IMR-90 (cell line): ENCODE measurements around the gene ZDHHC24.

Experiments
- SMC3 ChIP-seq: fragments of 150-350 bp; IDR thresholded peaks from 2 replicates; pipeline ENCODE4 v1.6.1; 2016; ENCODE audit warnings: low read depth, mild to moderate bottlenecking, antibody characterized with exemption, low read length, moderate library complexity
- TF ChIP-seq, protein P1 (sequence below): conservative IDR thresholded peaks from 2 replicates; pipeline ENCODE4 v1.5.1; 2012; ENCODE audit warnings: mild to moderate bottlenecking, low read depth, low read length, improper control_type of control experiment

DNA sequence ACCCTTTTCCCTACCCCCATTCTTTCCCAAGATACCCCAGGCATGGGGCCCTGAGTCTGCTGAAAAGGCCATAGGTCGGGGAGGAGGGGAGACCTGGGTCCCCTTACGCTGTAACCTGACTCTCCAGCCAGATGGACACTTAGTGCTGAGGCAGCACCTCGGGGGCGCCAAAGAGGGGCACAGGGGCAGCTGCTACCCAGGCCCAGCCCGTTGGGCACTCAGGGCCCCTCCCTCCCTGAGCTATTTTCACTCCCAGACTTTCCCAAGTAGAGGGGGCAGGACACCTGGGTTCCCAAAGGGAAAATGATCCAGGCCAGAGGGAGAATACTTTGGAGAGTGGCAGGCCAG is 1.8 kb upstream of the ZDHHC24 start:
- TF ChIP-seq SMC3: no peak
- TF ChIP-seq, protein P1, sequence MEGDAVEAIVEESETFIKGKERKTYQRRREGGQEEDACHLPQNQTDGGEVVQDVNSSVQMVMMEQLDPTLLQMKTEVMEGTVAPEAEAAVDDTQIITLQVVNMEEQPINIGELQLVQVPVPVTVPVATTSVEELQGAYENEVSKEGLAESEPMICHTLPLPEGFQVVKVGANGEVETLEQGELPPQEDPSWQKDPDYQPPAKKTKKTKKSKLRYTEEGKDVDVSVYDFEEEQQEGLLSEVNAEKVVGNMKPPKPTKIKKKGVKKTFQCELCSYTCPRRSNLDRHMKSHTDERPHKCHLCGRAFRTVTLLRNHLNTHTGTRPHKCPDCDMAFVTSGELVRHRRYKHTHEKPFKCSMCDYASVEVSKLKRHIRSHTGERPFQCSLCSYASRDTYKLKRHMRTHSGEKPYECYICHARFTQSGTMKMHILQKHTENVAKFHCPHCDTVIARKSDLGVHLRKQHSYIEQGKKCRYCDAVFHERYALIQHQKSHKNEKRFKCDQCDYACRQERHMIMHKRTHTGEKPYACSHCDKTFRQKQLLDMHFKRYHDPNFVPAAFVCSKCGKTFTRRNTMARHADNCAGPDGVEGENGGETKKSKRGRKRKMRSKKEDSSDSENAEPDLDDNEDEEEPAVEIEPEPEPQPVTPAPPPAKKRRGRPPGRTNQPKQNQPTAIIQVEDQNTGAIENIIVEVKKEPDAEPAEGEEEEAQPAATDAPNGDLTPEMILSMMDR: no peak
